ENCODE measurements around the gene MARK3.
"Not testable (repeated sequence)": the region's sequence is repeated elsewhere in the genome, so short reads cannot be mapped to it uniquely, and the experiment has no call there.

Gene MARK3

DNA sequence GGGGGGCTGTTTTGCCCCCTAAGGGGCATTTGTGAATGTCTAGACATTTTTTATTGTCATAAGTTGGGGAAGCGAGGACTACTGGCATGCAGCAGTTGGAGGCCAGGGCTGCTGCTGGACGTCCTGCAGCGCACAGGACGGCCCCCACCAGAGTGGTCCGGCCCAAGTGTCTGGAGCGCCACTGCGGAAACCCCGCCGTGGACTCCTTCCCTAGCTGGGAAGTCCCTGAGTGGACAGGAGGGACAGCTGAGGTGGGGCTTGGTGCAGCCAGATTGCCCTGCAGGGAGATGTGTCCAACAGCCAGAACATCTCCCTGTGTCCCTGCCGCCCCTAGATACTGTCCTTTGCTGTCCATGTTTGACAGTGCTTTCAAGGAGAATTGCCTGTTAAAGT is 132.0 kb downstream of the MARK3 start:
- no peak for DNase-seq

DNA sequence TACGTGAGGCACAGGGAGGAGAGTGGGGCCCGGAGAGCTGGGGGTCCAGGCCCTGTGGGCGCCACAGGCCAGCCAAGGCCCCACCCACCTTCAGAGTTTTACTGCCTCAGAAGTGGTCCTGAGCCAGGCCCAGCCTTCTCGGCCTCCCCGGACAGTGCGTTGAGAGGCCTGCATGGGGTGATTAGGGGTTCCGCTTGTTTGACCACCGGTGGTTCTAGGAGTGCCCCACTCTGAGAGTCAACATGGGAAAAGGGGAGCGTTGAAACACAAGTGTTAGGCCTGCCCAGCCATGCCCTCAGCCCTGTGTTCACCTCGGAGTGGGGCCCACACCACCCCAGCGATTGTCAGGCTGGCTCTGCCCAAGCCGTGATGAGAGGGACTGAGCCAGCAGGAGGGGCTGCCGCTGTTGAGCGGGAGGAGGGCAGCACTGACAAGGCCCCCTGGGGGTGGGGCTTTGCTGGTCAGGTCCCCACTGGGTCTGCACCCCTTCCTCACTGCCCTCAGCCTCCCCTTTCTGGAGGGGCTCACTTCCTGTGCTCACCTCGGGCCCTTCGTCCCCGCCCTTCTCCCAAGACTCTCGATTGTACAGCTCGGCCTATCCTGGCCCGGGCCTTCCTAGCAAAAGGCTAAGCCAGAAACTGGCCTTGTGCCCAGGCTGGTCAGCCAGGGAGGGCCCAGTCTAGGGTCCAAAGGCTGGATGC is 132.7 kb downstream of the MARK3 start:
- DNase-seq, result no peak

GRCh38 chr14:103518422-103519042 is 133.3 kb downstream of the MARK3 start:
- peak; percentile 54 to 55 for DNase-seq

GRCh38 chr14:103519043-103519836 is 134.0 kb downstream of the MARK3 start:
- DNase-seq, result no peak

- DNase-seq, result no peak
Measured at GRCh38 chr14:103519837-103520212, 134.6 kb downstream of the MARK3 start.

DNA sequence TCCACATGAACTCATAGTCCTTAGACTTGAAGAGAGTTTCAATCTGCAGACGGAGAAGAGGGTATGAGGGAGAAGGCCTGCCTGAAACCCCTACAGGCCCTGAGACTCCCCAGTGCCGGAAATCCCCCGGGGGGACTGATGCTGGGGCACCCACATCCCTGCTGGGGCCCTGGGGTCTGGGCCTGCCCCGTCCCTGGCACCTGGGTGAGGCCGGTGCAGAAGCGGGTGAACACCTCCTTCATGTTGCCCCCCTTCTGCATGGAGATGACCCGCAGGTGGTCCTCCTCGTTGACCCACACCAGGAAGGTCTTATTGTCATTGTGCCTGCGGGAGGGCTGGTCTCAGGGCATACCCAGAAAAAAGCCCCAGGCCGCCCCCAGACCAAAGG is 135.0 kb downstream of the MARK3 start:
- DNase-seq, result no peak

- DNase-seq, result peak; percentile 57 to 63
Measured at GRCh38 chr14:103520657-103521437, 135.6 kb downstream of the MARK3 start.

DNA sequence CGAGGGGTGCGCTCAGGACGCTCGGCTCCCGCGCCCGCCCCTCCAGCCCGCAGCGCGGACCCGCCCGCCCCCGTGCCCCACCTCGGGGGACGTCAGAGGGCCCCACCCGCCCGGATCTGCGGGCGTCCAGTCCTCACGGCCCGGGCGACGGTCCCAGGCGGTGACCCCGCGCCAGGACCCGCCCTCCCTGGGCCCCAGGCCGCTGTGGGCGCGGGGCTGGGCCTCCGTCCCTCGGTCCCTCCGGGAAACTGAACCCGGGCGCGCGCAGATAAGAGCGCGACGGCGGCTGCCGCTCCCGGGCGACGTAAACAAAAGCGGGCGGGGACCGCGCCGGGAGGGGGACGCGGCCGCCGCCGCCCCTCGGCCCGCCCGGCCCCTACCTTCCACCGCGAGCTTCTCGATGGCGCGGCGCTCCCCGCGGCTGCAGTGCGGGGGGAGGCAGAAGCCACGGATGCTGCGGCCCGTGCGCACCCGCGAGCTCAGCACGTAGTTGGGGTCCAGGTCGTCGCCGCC is 136.3 kb downstream of the MARK3 start:
- no peak for DNase-seq

DNA sequence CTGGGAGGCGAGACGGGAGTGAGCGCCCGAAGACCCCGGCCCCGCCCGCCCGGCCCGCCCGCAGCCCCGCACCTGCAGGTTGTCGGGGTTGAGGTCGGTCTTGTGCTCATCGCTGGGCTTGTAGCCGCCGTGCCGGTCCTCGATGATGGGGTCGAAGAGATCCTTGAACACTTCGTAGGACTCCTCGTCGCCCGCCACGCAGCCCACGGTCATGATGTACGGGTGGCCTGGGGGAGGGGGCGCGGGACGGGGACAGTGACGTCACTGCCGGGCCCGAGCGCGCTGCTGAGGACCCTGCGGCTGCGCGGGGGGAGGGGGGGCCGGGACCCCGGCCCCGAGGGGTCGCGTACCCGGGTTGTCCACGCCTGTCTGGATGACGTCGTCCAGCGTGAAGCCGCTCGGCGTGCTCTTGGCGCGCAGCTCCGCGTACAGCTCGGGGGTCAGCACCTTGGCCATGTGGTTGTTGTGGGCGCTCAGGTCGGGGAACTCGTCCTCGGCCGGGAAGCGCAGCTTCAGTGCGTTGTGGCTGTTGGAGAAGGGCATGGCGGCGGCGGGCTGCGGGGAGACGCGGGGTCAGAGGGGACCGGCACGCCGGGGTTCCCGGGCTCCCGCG is 136.8 kb downstream of the MARK3 start:
- DNase-seq, result no peak

DNA sequence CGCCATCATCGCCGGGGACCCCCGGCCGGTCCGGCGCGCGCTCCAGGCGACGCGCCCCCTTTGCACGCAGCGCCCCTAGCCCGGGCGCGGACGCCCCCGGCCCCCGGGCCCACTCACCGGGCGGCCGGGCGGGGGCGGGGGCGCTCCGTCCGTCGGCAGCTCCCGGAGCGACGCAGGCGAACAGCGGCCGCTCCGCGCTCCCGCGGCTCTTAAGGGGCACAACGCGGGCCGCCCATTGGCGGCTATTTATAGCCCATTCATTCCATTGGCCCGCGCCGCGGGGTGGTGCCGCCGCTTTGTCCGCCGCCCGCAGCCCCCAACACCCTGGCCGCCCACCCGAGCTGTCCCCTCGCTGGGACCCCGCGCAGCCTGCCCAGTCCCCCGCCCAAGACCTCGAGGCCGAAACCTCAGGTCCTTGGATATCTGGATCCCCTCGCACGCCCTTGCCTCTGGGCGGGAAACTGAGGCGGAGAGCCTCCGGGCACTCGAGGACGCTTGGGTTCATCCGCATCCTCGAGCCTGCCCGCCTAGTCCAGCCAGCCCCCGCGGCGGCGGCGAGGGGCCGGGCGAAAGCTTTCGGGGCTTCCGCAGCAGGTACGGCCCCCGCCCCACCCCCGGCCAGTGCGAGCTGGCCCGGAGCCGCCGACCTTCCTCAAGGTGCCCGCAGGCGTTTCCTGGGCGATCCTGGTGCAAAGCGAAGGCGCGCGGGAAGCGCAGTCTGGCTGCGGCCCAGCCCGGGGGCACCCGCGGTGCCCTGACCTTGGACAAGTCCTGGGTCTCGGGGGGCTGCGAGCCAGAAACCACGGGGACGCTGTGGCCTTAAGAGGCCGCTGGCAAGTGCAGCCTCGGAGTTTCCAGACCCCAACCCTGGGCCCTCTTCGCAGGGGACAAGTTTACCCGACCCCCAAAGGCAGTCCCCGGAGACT is 137.7 kb downstream of the MARK3 start, which contains the start of gene CKB:
CKB (minus strand) TSS at position 182 of the 926 bp plus-strand sequence. CDS start 337 bp downstream, outside the sequence.
- DNase-seq, result no peak

DNA sequence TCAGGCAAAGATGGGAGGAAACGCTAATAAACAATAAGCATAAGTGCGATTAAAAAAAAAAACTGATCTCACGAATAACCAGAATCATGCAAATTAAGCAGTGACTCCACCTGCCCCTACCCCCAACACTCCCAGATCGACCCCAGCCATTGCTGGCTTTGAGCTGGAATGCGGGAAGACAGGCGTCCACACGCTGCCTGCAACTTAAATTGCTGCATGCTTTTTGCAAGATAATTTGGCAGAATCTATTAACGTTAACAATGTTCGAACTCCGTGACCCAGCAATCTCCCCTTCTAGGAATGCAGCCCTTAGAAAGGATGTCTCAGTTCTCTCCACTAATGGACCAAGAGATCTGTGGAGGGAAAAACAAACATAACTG is 138.3 kb downstream of the MARK3 start:
- DNase-seq, result no peak

- no peak for DNase-seq
Measured at GRCh38 chr14:103524002-103524935, 139.1 kb downstream of the MARK3 start.

GRCh38 chr14:103525430-103526246 is 140.4 kb downstream of the MARK3 start:
- not testable (repeated sequence) for DNase-seq

DNA sequence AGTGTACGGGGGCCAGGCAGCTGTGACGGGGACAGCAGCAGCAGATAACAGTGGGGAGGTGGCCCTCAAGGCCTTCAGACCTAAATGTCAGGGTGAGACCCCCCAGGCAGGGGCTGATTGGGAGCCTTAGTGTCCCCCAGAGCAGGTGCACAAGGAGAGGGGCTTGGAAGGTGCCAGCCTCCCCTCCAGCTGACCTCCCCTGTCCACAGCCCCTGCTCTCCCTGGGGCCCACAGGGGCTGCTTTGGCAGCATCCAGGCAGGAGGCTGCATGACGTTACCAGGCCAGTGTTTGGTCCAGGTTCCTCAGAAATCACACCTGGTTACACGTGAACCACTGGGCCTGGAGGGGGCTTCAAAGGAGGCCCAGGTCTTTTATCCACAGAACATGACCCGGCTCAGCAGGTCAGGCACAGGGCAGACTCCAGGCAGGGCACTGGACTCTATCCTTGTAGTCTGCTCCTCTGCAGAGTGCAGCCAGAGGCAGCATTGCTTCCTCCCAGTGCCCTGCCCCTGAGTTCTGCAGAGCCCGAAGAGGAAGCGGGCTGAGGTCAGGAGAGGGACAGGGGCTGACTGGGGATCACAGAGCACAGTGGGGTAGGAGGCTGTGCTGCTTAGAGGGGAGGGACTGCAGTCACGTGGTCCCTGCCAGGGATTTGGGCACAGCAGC is 141.2 kb downstream of the MARK3 start:
- no peak for DNase-seq

DNA sequence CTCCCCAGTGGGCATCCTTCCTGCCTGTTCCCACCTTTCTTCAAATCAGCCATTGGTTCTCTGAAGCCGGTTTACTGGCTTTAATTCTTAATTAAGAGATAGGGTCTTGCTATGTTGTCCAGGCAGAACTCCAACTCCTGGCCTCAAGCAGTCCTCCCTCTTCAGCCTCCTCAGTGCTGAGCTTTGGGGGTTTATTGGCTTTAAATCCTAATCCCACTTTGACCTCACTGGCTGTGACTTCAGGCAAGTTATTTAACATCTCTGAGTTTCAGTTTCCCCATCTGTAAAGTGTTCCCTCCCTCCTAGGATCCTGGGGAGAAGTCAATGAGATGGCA is 141.7 kb downstream of the MARK3 start:
- no peak for DNase-seq

GRCh38 chr14:103527408-103528145 is 142.4 kb downstream of the MARK3 start:
- DNase-seq, result no peak

DNA sequence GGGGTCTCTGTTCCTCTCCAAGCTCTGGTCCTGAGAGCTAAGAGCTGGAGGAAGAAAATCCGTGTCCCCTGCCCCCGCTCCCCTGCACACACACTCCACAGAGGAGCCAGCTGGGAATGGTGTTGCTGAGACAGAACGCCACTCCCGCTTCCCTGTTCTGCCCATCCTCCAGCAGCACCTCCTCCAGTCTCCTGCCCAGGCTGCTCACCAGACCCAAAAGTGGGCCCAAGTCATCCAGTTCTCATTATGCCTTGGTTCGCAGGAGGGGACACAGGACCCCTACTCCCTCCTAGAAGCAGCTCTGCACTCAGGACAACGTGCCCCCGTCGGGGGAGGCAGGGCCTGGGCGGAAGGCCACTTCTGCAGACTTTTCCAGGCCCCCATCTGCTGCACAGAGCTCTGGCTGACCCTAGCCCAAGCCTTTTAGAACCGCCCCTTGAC is 143.0 kb downstream of the MARK3 start:
- no peak for DNase-seq

All from activated CD4-positive, alpha-beta T cell treated with anti-CD3 and anti-CD28 coated beads, Interleukin-2, amount 50 U/mL, for 4 hours (primary cell).